HUDEP-2 (cell line): ENCODE results near the gene PON1.

Experiments
- DNase-seq, 76 experiments: peaks; one replicate each; lab custom pipeline; 2025; ENCODE audit not compliant: unreplicated experiment in 76 of 76; lab: John Stamatoyannopoulos, UW

Gene PON1

GRCh38 chr7:95318501-95319100 is 5.7 kb downstream of the PON1 start:
- DNase-seq: no peak

- DNase-seq: no peak
Measured at GRCh38 chr7:95317966-95318365, 6.4 kb downstream of the PON1 start.

- DNase-seq: peak in 43 of 76 experiments; percentile 0 to 59 (median 14)
Measured at GRCh38 chr7:95317546-95317945, 6.8 kb downstream of the PON1 start.

DNA sequence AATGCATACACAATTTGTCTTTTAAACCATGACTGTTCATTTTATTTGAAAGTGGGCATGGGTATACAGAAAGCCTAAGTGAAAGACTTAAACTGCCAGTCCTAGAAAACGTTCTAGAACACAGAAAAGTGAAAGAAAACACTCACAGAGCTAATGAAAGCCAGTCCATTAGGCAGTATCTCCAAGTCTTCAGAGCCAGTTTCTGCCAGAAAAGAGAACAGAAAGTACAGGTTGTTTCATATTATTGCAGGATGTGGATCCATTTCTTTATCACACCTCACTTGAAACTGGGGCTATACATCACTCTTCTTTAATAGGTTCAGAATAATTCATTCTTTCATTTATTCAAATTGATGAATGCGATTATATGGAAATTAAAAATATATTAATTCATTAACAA is 7.7 kb downstream of the PON1 start:
- no peak for DNase-seq

GRCh38 chr7:95312561-95312960 is 11.8 kb downstream of the PON1 start:
- DNase-seq: no peak

DNA sequence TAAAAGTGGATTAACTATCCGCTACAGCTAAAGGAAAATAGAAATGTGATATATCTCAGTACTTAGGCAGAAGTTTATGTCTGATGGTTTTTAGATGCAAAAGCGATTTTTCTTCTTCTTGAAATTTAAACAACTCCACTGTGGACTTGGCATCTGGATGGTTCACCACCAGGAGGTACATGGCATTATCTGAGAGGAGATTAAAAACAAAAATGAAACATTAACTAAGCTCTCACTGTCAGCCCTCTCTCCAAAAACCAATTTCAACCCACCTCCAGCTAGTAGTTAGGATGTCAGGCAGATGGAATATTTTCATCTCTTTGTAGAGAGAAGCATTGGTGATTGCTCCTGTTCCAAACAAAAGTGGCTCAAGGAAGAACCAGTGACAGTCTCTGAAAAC is 12.9 kb downstream of the PON1 start:
- no peak for DNase-seq

DNA sequence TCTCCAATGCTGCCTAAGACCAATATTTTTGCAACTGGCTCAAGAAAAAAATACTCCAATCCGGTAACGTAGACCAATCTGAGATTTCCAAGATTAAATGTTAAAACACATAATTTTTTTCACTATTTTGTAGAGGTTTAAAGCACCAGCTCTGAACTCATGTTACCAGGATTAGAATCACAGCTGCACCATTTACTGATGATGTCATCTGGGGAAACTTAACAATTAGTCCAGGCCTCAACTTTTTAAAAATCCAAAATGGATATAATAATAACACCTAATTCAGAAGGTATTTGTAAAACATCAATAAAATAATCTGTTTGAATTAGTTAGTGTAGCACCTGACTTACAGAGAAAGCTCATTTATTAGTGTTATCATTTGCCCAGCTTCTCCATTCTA is 14.4 kb downstream of the PON1 start:
- no peak for DNase-seq

GRCh38 chr7:95304990-95305389 is 19.3 kb downstream of the PON1 start:
- no peak for DNase-seq

- DNase-seq: no peak
Measured at GRCh38 chr7:95303013-95303905, 21.1 kb downstream of the PON1 start.

GRCh38 chr7:95298091-95298490 is 26.2 kb downstream of the PON1 start:
- no peak for DNase-seq

DNA sequence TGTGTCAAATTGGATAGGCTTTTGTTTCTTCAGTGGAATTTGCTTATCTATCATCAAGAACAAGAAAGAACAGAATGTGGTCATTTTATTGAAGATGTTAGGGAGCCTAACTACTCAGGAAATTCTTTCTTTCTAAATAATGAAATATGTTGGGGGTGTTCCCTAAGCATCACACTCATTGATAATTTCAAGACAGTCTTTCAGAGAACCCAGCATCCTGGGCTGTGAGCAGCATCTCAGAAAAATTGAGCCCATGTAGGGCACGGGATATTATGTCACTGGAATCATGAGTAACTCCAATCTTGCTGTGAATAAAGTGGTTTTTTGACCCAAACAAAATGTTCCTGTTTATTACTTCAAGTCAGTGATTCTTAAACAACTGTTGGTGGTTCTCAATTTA is 27.3 kb downstream of the PON1 start:
- no peak for DNase-seq

DNA sequence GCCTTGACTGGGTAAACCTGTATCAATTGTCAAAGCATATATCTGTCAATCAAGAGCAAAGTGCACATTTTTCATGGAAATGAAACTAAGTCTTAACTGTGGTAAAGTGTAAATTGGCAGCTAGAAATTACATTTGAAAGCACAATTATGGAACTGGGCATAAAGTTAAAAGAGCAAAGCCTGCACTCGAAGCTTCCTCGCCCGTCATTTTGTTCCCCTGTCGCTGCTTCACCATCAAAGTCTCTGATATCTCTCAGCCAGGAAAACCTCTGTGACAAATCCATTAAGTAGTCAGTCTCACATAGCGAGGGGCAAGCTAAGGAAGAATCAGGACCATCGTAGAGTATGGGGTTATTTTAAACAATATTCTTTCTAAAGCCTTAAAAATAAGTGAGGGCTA is 27.9 kb downstream of the PON1 start:
- no peak for DNase-seq

DNA sequence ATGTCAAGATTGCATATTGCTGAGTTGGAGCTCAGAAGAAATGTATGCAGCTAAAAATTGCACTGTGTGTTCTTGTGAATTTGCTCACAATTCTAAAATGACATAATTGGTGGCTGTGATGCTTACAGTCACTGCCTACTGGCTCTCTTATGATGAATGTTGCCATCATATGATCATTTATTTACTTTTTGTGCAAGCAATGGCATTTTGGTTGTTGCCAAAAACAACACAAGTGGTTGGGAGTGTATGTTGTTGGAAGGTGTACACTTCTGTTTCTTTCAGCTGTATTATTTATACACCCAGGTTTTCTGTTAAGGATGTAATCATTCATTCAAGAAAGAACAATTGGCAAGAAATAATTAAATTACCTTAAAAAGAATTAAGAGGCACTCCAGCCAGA is 28.9 kb downstream of the PON1 start:
- no peak for DNase-seq

DNA sequence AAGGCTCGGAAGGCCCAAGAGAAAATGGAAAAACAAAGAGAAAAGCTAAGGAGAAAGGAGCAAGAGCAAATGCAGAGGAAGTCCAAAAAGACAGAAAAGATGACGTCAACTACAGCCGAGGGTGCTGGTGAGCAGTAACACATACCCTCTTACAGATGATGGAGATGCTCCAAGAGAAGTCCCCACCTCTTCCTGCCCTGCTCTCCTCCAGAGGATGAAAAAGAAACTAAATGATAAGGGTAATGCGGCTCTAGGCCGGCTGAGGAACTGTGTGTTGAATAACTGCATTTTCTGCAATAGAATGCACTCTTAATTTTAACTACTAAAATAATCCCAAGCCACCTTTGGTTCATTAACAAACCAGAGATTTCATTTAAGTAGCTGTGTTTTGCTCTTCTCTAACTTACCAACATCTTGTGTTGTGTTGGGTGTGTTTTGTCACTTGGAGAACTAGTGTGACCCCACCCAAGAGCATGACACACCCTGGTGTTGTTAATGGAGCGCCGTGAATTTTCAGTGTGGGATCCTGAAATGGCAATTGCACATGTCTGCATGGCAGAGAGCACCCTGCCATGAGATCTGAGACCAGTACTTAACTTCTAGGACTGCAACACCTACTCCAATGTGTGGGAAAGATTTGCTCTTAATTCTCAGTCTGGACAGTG is 34.0 kb downstream of the PON1 start:
- no peak for DNase-seq

DNA sequence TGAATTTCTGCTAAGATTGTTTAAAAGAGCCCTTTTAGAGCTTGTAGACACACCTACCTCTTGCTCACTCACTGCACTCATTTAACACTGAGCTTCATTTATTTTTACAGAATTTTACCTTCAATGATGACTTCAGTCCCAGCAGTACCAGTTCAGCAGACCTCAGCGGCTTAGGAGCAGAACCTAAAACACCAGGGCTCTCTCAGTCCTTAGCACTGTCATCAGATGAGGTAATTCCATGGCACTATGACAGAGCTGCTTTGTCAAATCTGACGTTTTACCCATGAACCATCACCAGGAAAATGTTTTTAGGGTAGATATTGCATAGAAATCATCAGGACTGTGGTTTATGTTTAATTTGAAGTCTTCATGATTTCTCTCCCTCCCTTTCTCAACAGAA is 38.2 kb downstream of the PON1 start:
- no peak for DNase-seq

- DNase-seq: no peak
Measured at GRCh38 chr7:95279417-95279816, 44.9 kb downstream of the PON1 start.

- no peak for DNase-seq
Measured at GRCh38 chr7:95276114-95276513, 48.2 kb downstream of the PON1 start.

GRCh38 chr7:95269640-95270039 is 54.7 kb downstream of the PON1 start:
- no peak for DNase-seq

GRCh38 chr7:95267754-95268153 is 56.6 kb downstream of the PON1 start:
- DNase-seq: no peak

DNA sequence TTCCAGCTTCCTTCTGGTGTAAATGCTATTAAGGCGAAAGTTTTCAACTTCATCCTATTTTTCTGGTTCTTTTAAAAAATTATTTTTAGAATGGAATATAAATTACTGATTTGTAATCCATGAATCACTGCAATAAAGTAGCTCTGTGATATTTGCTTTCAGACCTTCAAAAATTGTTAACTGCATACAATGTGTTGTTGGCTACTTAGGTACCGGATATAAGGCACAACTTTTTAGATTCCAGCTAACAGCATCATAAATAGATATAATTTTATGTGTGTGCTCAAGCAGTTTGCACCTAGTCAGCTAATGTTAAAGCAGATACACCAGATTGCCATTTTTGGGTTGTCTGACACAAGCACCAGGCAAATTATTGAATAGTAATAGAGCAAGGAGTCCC is 58.7 kb downstream of the PON1 start:
- DNase-seq: no peak

- DNase-seq: no peak
Measured at GRCh38 chr7:95264363-95264891, 59.9 kb downstream of the PON1 start.
